Left ventricle myocardium inferior (tissue), 1 donor: Measurements from ENCODE around the gene FAIM2. TPM values are rescaled to one million over a fixed set of nuclear protein-coding genes. Genes with fewer than 3 reads are reported as not detected.
A peak's percentile ranks its signal among the peaks of the same experiment; 100 is the strongest.

Experiments
- DNase-seq: peaks from one replicate; pipeline ENCODE4 v3.0.0-alpha.2; 2020
- H3K27ac ChIP-seq: fragments of 200-600 bp; replicated peaks from 2 replicates; pipeline ENCODE4 v1.8.0; 2021
- H3K27me3 ChIP-seq: fragments of 200-600 bp; 2 replicates; pipeline ENCODE4 v1.8.0; 2021; ENCODE audit warnings: low read depth
- H3K36me3 ChIP-seq: fragments of 200-600 bp; 2 replicates; pipeline ENCODE4 v1.8.0; 2021
- H3K4me1 ChIP-seq: fragments of 200-600 bp; 2 replicates; pipeline ENCODE4 v1.8.0; 2021
- H3K4me3 ChIP-seq: fragments of 200-600 bp; 2 replicates; pipeline ENCODE4 v1.8.0; 2021; ENCODE audit warnings: mild to moderate bottlenecking, moderate library complexity
- H3K9me3 ChIP-seq: fragments of 200-600 bp; replicated peaks from 2 replicates; pipeline ENCODE4 v1.8.0; 2021
- CTCF ChIP-seq: fragments of 200-600 bp; IDR thresholded peaks from 2 replicates; pipeline ENCODE4 v1.8.0; 2021; ENCODE audit warnings: antibody characterized with exemption, mild to moderate bottlenecking, borderline replicate concordance
- intact Hi-C: fragments of 100-400 bp; cut with micrococcal nuclease; formaldehyde crosslinking; loops from one replicate; pipeline ENCODE4 v1.11.0; 2022
- total RNA-seq: library from RNA; stranded (reverse); fragmentation: NEBNext Ultra II Directional; extraction: Animal tissue kit (Norgen Biotek cat#: 25700); gene quantifications from one replicate; pipeline ENCODE4 v1.2.1, GENCODE V29; 2021
- donor health status: DM: no; HTN: yes; CAD: no; lungs with severe emphysema.

The FAIM2 gene
- total RNA-seq, 1 donor from 2014 or later: 7.4 TPM

- intact Hi-C loops: no loop called here
- H3K4me1 ChIP-seq: peaks cover 6% of the 10 kb centered on the region
- H3K27me3 ChIP-seq: peaks cover 47% of the 10 kb centered on the region
- H3K9me3 ChIP-seq: no peaks in the 10 kb centered on the region
- no peak overlapping the region for H3K27ac ChIP-seq
- TF ChIP-seq CTCF: no peak
- no peaks in the 10 kb centered on the region for H3K36me3 ChIP-seq
- H3K4me3 ChIP-seq: no peak overlapping the region
- no peak for DNase-seq
These were observed 5.7 kb upstream of the FAIM2 start for GRCh38 chr12:49909356-49909755.

GRCh38 chr12:49907352-49907751 lies 3.7 kb upstream of the FAIM2 start:
- no peak for DNase-seq
- H3K4me3 ChIP-seq: no peak overlapping the region
- intact Hi-C loops: no loop called here

GRCh38 chr12:49905718-49906314 lies 2.1 kb upstream of the FAIM2 start:
- no peak for DNase-seq

More at GRCh38 chr12:49907352-49907751, 3.7 kb upstream of the FAIM2 start:
- peaks cover 57% of the 10 kb centered on the region for H3K27me3 ChIP-seq
- no peak overlapping the region for H3K27ac ChIP-seq
- H3K9me3 ChIP-seq: no peaks in the 10 kb centered on the region
- H3K4me1 ChIP-seq: peaks cover 13% of the 10 kb centered on the region
- H3K36me3 ChIP-seq: no peaks in the 10 kb centered on the region
- TF ChIP-seq CTCF: no peak

GRCh38 chr12:49904601-49905000 lies 901 bp upstream of the FAIM2 start:
- H3K4me3 ChIP-seq: peak overlapping the region; percentile 58
- H3K9me3 ChIP-seq: no peaks in the 10 kb centered on the region
- H3K27me3 ChIP-seq: peaks cover 72% of the 10 kb centered on the region
- no peaks in the 10 kb centered on the region for H3K36me3 ChIP-seq
- TF ChIP-seq CTCF: no peak
- intact Hi-C loops: no loop called here
- H3K4me1 ChIP-seq: peaks cover 13% of the 10 kb centered on the region
- peak overlapping the region; percentile 68 for H3K27ac ChIP-seq
- no peak for DNase-seq

More at GRCh38 chr12:49905718-49906314, 2.1 kb upstream of the FAIM2 start:
- H3K9me3 ChIP-seq: no peaks in the 10 kb centered on the region
- peaks cover 66% of the 10 kb centered on the region for H3K27me3 ChIP-seq
- intact Hi-C loops: no loop called here
- no peaks in the 10 kb centered on the region for H3K36me3 ChIP-seq
- no peak overlapping the region for H3K27ac ChIP-seq
- no peak overlapping the region for H3K4me3 ChIP-seq
- TF ChIP-seq CTCF: no peak
- peaks cover 13% of the 10 kb centered on the region for H3K4me1 ChIP-seq

- Histone ChIP-seq H3K4me3 (peak overlapping the region; percentile 58), H3K9me3 (no peaks in the 10 kb centered on the region), H3K36me3 (no peaks in the 10 kb centered on the region), H3K27me3 (peaks cover 78% of the 10 kb centered on the region), H3K27ac (peak overlapping the region; percentile 68), H3K4me1 (peaks cover 13% of the 10 kb centered on the region)
- intact Hi-C loops: no loop called here
- TF ChIP-seq CTCF: no peak
- no peak for DNase-seq
These were observed 375 bp downstream of the FAIM2 start for GRCh38 chr12:49903351-49903699.
